Measurements from ENCODE around the gene RPS4Y1. TPM values are rescaled to one million over a fixed set of nuclear protein-coding genes. Genes with fewer than 3 reads are reported as not detected.

Gene RPS4Y1
- total and polyA plus RNA-seq, 10 donors: 0.50 to 725 (median 286) TPM; not detected in 5

GRCh38 chrY:2874211-2874610 is 32.8 kb downstream of the RPS4Y1 start:
- Histone ChIP-seq H3K4me3 (no peak overlapping the region), H3K27ac (no peak overlapping the region), H3K36me3 (no peaks in the 10 kb centered on the region), H3K4me1 (no peaks in the 10 kb centered on the region), H3K27me3 (replicated peaks in 1 of 7) (no peaks in the 10 kb centered on the region), H3K9me3 (peaks cover 0 to 14% (median 0%) of the 10 kb centered on the region in 8 donors)
- TF ChIP-seq POLR2AphosphoS5 (IDR thresholded peaks at IDR 0.05) (no peak), CTCF (IDR thresholded peaks at IDR 0.05 in 8 of 11, conservative IDR thresholded peaks at IDR 0.05 in 3 of 11) (no peak), POLR2A (IDR thresholded peaks at IDR 0.05) (no peak)
- no peak for DNase-seq
- WGBS, 5 donors: 64 to 82% (median 74%) methylated on average over 1 of the region's 1 CpG; no CpG with 5 or more reads in 2 of the 5 donors
- intact Hi-C loops (cut with DNase I; ENCODE audit: low total_unique reads): no loop called here

GRCh38 chrY:2883561-2883960 is 42.2 kb downstream of the RPS4Y1 start:
- no peak for DNase-seq
- H3K27ac ChIP-seq: no peak overlapping the region
- no peak overlapping the region for H3K4me3 ChIP-seq
- no peak for TF ChIP-seq POLR2AphosphoS5 (IDR thresholded peaks at IDR 0.05)
- TF ChIP-seq POLR2A (IDR thresholded peaks at IDR 0.05): no peak
- TF ChIP-seq CTCF (IDR thresholded peaks at IDR 0.05 in 8 of 11, conservative IDR thresholded peaks at IDR 0.05 in 3 of 11): no peak
- H3K9me3 ChIP-seq: no peaks in the 10 kb centered on the region
- intact Hi-C loops (cut with DNase I; ENCODE audit: low total_unique reads): no loop called here
- no peaks in the 10 kb centered on the region for H3K4me1 ChIP-seq
- WGBS, 5 donors: 88 to 92% (median 92%) methylated on average over 1 of the region's 1 CpG; no CpG with 5 or more reads in 2 of the 5 donors
- no peaks in the 10 kb centered on the region for H3K27me3 ChIP-seq (replicated peaks in 1 of 7)
- H3K36me3 ChIP-seq: no peaks in the 10 kb centered on the region

- 68 to 80% (median 70%) methylated on average over 3 of the region's 3 CpGs; no CpG with 5 or more reads in 2 of the 5 donors for WGBS, 5 donors
- no peak for DNase-seq
- no peaks in the 10 kb centered on the region for H3K27me3 ChIP-seq (replicated peaks in 1 of 7)
Observed at GRCh38 chrY:2885880-2886279, 44.5 kb downstream of the RPS4Y1 start.

GRCh38 chrY:2887386-2887785 is 46.0 kb downstream of the RPS4Y1 start:
- intact Hi-C loops (cut with DNase I; ENCODE audit: low total_unique reads): no loop called here
- 26 to 60% (median 34%) methylated on average over 3 to 5 of the region's 5 CpGs; no CpG with 5 or more reads in 2 of the 5 donors for WGBS, 5 donors
- TF ChIP-seq CTCF (IDR thresholded peaks at IDR 0.05 in 8 of 11, conservative IDR thresholded peaks at IDR 0.05 in 3 of 11) (no peak), POLR2A (IDR thresholded peaks at IDR 0.05) (no peak), POLR2AphosphoS5 (IDR thresholded peaks at IDR 0.05) (no peak)
- Histone ChIP-seq H3K27ac (peak overlapping the region in 2 of 8 donors; percentile 42 to 53), H3K27me3 (replicated peaks in 1 of 7) (no peaks in the 10 kb centered on the region), H3K4me1 (no peaks in the 10 kb centered on the region), H3K4me3 (no peak overlapping the region), H3K36me3 (no peaks in the 10 kb centered on the region), H3K9me3 (no peaks in the 10 kb centered on the region)
- DNase-seq: no peak

More at GRCh38 chrY:2885880-2886279, 44.5 kb downstream of the RPS4Y1 start:
- no peak overlapping the region for H3K4me3 ChIP-seq
- H3K4me1 ChIP-seq: no peaks in the 10 kb centered on the region
- no peaks in the 10 kb centered on the region for H3K36me3 ChIP-seq
- TF ChIP-seq POLR2AphosphoS5 (IDR thresholded peaks at IDR 0.05) (no peak), POLR2A (IDR thresholded peaks at IDR 0.05) (no peak), CTCF (IDR thresholded peaks at IDR 0.05 in 8 of 11, conservative IDR thresholded peaks at IDR 0.05 in 3 of 11) (no peak)
- no peaks in the 10 kb centered on the region for H3K9me3 ChIP-seq
- intact Hi-C loops (cut with DNase I; ENCODE audit: low total_unique reads): no loop called here
- H3K27ac ChIP-seq: no peak overlapping the region
